Stimulated activated memory B cell treated with anti-CD40 and anti-IgM and Interleukin-4, amounts not matched to agents 10 μg/mL and 1 μg/mL and 100 μg/mL, for 72 hours (primary cell): ENCODE data around the gene CRELD1.
"Not testable (repeated sequence)": the region's sequence is repeated elsewhere in the genome, so short reads cannot be mapped to it uniquely, and the experiment has no call there.

Experiments
- ATAC-seq: fragments of 150-1000 bp; cut with Tn5 transposase; 2 replicates; pipeline ENCODE4 v1.10.0; 2021
- H3K27ac Mint-ChIP-seq: one replicate; pipeline ENCODE4 v1.8.0; 2022; ENCODE audit warnings: mild to moderate bottlenecking, mixed read lengths
- H3K27me3 Mint-ChIP-seq: one replicate; pipeline ENCODE4 v1.8.0; 2022; ENCODE audit warnings: mixed read lengths
- H3K36me3 Mint-ChIP-seq: one replicate; pipeline ENCODE4 v1.8.0; 2022; ENCODE audit warnings: mixed read lengths
- H3K4me1 Mint-ChIP-seq: one replicate; pipeline ENCODE4 v1.8.0; 2022; ENCODE audit warnings: mixed read lengths
- H3K4me3 Mint-ChIP-seq: one replicate; pipeline ENCODE4 v1.8.0; 2022; ENCODE audit warnings: mild to moderate bottlenecking, moderate library complexity, mixed read lengths
- H3K9me3 Mint-ChIP-seq: one replicate; pipeline ENCODE4 v1.8.0; 2022; ENCODE audit warnings: mixed read lengths

The CRELD1 gene

GRCh38 chr3:9938966-9939365 is 5.3 kb downstream of the CRELD1 start:
- Mint-ChIP-seq H3K27ac (no peak overlapping the region), H3K36me3 (peaks cover 35% of the 10 kb centered on the region), H3K4me3 (no peak overlapping the region), H3K4me1 (peaks cover 27% of the 10 kb centered on the region), H3K27me3 (no peaks in the 10 kb centered on the region), H3K9me3 (no peaks in the 10 kb centered on the region)
- ATAC-seq, result no peak

GRCh38 chr3:9939906-9940305 is 6.3 kb downstream of the CRELD1 start:
- H3K27ac Mint-ChIP-seq, H3K27me3 Mint-ChIP-seq, H3K4me3 Mint-ChIP-seq, ATAC-seq, H3K9me3 Mint-ChIP-seq: not testable (repeated sequence)
- peaks cover 18% of the 10 kb centered on the region for H3K4me1 Mint-ChIP-seq
- H3K36me3 Mint-ChIP-seq, result peaks cover 34% of the 10 kb centered on the region

DNA sequence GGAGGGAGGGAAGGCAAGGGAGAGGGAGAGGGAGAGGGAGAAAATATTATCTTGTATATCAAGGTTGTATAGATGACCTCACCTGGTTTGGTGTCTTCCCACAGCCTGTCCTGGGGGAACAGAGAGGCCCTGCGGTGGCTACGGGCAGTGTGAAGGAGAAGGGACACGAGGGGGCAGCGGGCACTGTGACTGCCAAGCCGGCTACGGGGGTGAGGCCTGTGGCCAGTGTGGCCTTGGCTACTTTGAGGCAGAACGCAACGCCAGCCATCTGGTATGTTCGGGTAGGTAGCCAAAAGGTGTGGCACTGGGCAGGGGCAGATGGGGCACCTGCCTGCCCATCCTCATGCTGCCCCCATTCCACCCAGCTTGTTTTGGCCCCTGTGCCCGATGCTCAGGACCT is 7.1 kb downstream of the CRELD1 start:
- Mint-ChIP-seq H3K9me3 (no peaks in the 10 kb centered on the region), H3K27me3 (no peaks in the 10 kb centered on the region), H3K4me3 (no peak overlapping the region), H3K27ac (no peak overlapping the region), H3K36me3 (peaks cover 31% of the 10 kb centered on the region), H3K4me1 (peaks cover 9% of the 10 kb centered on the region)
- ATAC-seq, result no peak

- H3K27me3 Mint-ChIP-seq, result no peaks in the 10 kb centered on the region
- H3K27ac Mint-ChIP-seq, result no peak overlapping the region
- ATAC-seq, result no peak
- no peak overlapping the region for H3K4me3 Mint-ChIP-seq
- no peaks in the 10 kb centered on the region for H3K9me3 Mint-ChIP-seq
- peaks cover 29% of the 10 kb centered on the region for H3K36me3 Mint-ChIP-seq
- H3K4me1 Mint-ChIP-seq, result peaks cover 6% of the 10 kb centered on the region
Measured at GRCh38 chr3:9942164-9942563, 8.5 kb downstream of the CRELD1 start.

DNA sequence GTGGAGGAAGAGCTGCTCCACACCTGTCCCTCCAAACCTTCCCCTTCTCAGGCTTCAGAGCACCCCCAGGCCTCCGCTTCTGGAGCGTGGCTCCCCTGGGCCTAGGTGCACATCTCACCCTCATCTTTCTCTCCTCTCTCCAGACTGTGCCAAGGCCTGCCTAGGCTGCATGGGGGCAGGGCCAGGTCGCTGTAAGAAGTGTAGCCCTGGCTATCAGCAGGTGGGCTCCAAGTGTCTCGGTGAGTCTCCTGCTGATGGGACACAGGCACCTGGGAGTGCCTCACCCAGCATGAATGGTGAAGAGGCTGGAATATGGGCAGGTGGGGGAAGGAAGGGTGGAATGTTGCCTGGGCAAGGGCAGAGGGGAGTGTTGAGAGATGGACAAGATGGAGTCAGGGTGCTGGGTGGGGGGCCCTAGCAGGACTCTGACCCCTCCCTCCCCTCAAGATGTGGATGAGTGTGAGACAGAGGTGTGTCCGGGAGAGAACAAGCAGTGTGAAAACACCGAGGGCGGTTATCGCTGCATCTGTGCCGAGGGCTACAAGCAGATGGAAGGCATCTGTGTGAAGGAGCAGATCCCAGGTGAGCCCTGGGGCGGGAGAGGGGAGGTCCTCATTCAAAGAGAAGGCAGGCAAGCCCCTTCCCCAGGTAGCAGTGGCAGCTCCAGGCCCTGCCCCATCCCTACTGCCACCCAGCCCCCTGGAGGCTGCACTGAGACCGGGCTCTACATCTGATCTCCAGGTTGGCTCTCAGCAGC is 9.5 kb downstream of the CRELD1 start:
- H3K4me3 Mint-ChIP-seq, result no peak overlapping the region
- no peak overlapping the region for H3K27ac Mint-ChIP-seq
- H3K36me3 Mint-ChIP-seq, result peaks cover 22% of the 10 kb centered on the region
- ATAC-seq, result no peak
- no peaks in the 10 kb centered on the region for H3K9me3 Mint-ChIP-seq
- peaks cover 6% of the 10 kb centered on the region for H3K4me1 Mint-ChIP-seq
- no peaks in the 10 kb centered on the region for H3K27me3 Mint-ChIP-seq

GRCh38 chr3:9944271-9944670 is 10.6 kb downstream of the CRELD1 start:
- Mint-ChIP-seq H3K27me3 (no peaks in the 10 kb centered on the region), H3K9me3 (no peaks in the 10 kb centered on the region), H3K27ac (no peak overlapping the region), H3K4me3 (no peak overlapping the region), H3K4me1 (peaks cover 6% of the 10 kb centered on the region), H3K36me3 (peaks cover 21% of the 10 kb centered on the region)
- ATAC-seq, result no peak

DNA sequence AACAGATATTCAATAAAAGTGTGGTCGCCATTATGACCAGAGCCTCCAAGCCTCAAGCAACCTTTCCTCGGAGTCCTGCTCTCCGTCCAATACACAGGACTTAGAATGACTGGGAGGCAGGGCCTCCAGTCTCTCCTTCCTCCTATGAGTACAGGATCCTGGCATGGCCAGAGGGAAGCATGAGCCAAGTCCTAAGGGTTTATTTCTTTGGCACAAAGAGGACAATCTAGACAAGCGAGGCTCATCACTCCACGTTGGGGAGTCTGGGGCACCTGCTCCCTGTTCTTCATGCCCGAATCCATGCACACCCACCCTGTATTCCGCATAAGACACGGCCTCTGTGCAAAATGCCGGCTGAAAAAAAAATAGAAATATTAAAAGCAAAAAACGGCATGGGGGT is 11.7 kb downstream of the CRELD1 start:
- H3K4me1 Mint-ChIP-seq, result peaks cover 10% of the 10 kb centered on the region
- H3K27me3 Mint-ChIP-seq, result no peaks in the 10 kb centered on the region
- no peak overlapping the region for H3K4me3 Mint-ChIP-seq
- ATAC-seq, result no peak
- H3K9me3 Mint-ChIP-seq, result no peaks in the 10 kb centered on the region
- H3K36me3 Mint-ChIP-seq, result peaks cover 26% of the 10 kb centered on the region
- no peak overlapping the region for H3K27ac Mint-ChIP-seq

- H3K4me1 Mint-ChIP-seq, result peaks cover 20% of the 10 kb centered on the region
- H3K27ac Mint-ChIP-seq, result peak overlapping the region; percentile 73
- no peaks in the 10 kb centered on the region for H3K27me3 Mint-ChIP-seq
- H3K9me3 Mint-ChIP-seq, result no peaks in the 10 kb centered on the region
- H3K4me3 Mint-ChIP-seq, result peak overlapping the region; percentile 78
- H3K36me3 Mint-ChIP-seq, result peaks cover 24% of the 10 kb centered on the region
- peak; percentile 76 for ATAC-seq
Measured at GRCh38 chr3:9946112-9947024, 12.7 kb downstream of the CRELD1 start.

- peaks cover 22% of the 10 kb centered on the region for H3K36me3 Mint-ChIP-seq
- H3K9me3 Mint-ChIP-seq, result no peaks in the 10 kb centered on the region
- no peak overlapping the region for H3K27ac Mint-ChIP-seq
- no peak overlapping the region for H3K4me3 Mint-ChIP-seq
- H3K4me1 Mint-ChIP-seq, result peaks cover 25% of the 10 kb centered on the region
- H3K27me3 Mint-ChIP-seq, result no peaks in the 10 kb centered on the region
- no peak for ATAC-seq
Measured at GRCh38 chr3:9947025-9947995, 13.7 kb downstream of the CRELD1 start.

GRCh38 chr3:9948586-9948985 is 15.0 kb downstream of the CRELD1 start:
- no peak overlapping the region for H3K27ac Mint-ChIP-seq
- peaks cover 32% of the 10 kb centered on the region for H3K4me1 Mint-ChIP-seq
- ATAC-seq, result no peak
- H3K36me3 Mint-ChIP-seq, result peaks cover 22% of the 10 kb centered on the region
- no peak overlapping the region for H3K4me3 Mint-ChIP-seq
- no peaks in the 10 kb centered on the region for H3K9me3 Mint-ChIP-seq
- no peaks in the 10 kb centered on the region for H3K27me3 Mint-ChIP-seq

- Mint-ChIP-seq H3K4me3 (no peak overlapping the region), H3K27ac (no peak overlapping the region), H3K4me1 (peaks cover 32% of the 10 kb centered on the region), H3K36me3 (peaks cover 22% of the 10 kb centered on the region), H3K9me3 (no peaks in the 10 kb centered on the region), H3K27me3 (no peaks in the 10 kb centered on the region)
- ATAC-seq, result no peak
Measured at GRCh38 chr3:9949115-9949514, 15.5 kb downstream of the CRELD1 start.

DNA sequence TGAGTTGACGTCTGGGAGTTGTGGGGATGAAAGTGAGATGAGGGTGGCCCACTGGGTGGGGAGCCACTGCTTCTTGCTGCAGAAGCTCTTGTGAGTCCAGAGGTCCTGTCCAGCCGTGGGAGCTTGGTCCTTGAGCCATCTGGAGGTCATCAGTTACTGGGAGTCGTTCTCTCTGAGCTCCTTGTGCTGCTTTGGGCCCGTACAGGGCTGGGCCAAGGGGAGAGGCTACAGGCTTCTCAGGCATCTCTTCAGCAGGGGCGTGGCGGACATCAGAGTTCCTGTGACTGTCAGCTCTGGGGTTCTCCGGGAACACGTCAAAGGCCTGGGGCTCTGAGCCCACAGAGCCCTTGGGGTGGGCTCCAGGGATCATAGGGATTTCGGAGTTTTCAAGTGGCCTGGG is 16.0 kb downstream of the CRELD1 start:
- no peak overlapping the region for H3K27ac Mint-ChIP-seq
- peaks cover 32% of the 10 kb centered on the region for H3K4me1 Mint-ChIP-seq
- H3K36me3 Mint-ChIP-seq, result peaks cover 22% of the 10 kb centered on the region
- ATAC-seq, result no peak
- no peak overlapping the region for H3K4me3 Mint-ChIP-seq
- no peaks in the 10 kb centered on the region for H3K9me3 Mint-ChIP-seq
- H3K27me3 Mint-ChIP-seq, result no peaks in the 10 kb centered on the region

DNA sequence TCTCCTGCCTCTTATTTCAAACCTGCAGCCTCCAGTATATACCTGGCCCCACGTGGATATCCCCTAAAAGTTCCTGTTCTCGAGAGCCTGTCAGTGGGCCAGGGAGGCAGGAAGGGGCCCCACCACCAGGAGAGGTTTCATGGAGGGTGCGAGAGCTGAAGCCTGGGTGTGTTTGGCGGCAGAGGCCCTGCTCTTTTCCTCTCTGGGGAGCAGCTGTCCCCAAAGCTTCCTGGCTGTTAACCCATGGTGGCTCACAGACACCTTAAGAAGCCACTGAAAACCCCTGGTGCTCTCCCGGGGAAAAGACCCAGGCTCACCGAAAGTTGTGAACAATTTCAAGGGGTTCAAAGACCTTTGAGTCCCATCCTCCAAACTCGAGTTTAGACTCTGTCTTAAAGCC is 17.5 kb downstream of the CRELD1 start:
- peaks cover 14% of the 10 kb centered on the region for H3K36me3 Mint-ChIP-seq
- peak; percentile 31 for ATAC-seq
- no peaks in the 10 kb centered on the region for H3K27me3 Mint-ChIP-seq
- H3K27ac Mint-ChIP-seq, result peak overlapping the region; percentile 64
- H3K4me3 Mint-ChIP-seq, result peak overlapping the region; percentile 93
- H3K9me3 Mint-ChIP-seq, result no peaks in the 10 kb centered on the region
- H3K4me1 Mint-ChIP-seq, result peaks cover 30% of the 10 kb centered on the region

DNA sequence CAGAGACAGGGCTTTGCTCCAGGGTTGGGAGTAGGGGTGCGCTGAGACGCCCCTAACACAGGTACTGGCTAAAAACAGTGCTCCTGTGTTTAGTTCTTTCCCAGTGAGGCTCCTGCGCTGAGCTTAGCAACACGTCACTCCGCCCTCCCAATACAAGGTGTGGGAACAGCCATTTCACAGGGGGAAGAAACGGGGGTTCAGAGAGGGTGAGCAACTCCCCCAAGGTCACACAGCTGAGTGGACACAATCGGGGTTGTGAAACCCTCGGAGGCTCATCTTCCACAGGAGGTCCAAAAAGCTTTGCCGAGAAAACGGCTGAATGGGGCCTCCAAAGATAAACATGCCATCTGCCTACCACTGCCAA is 17.9 kb downstream of the CRELD1 start:
- H3K4me3 Mint-ChIP-seq, result peak overlapping the region; percentile 93
- no peaks in the 10 kb centered on the region for H3K9me3 Mint-ChIP-seq
- H3K27ac Mint-ChIP-seq, result peak overlapping the region; percentile 64
- ATAC-seq, result peak; percentile 6
- H3K36me3 Mint-ChIP-seq, result peaks cover 11% of the 10 kb centered on the region
- H3K4me1 Mint-ChIP-seq, result peaks cover 26% of the 10 kb centered on the region
- no peaks in the 10 kb centered on the region for H3K27me3 Mint-ChIP-seq
